GM13977 (cell line): Measurements from ENCODE around the gene MAS1L.
A peak's percentile ranks its signal among the peaks of the same experiment; 100 is the strongest.

Experiments
- DNase-seq: peaks from one replicate; pipeline ENCODE4 v3.0.0; 2012; ENCODE audit warnings: low spot score
- CTCF ChIP-seq: IDR thresholded peaks from 2 replicates; pipeline ENCODE4 v1.5.1; 2012; ENCODE audit warnings: mild to moderate bottlenecking, control low read depth; ENCODE audit not compliant: insufficient read depth; ENCODE audit errors: extremely low read depth, missing control alignments
- in situ Hi-C: fragments of 300-500 bp; cut with MboI; formaldehyde crosslinking; loops from one replicate; pipeline ENCODE4 v1.12.0; 2022; ENCODE audit warnings: low sequenced_read_pairs, low pct_unique_long_range_greater_than_20kb, mixed read lengths, inconsistent platforms; ENCODE audit not compliant: unreplicated experiment

The MAS1L gene

GRCh38 chr6:29487660-29488059 is at the start of gene MAS1L:
Gene MAS1L, minus strand, starts transcription at chr6:29487956. Its CDS starts 54 bp downstream, at chr6:29487902.
- TF ChIP-seq CTCF = no peak

GRCh38 chr6:29532320-29532951 is 44.7 kb upstream of the MAS1L start:
- in situ Hi-C loops = no loop called here
- no peak for DNase-seq
- TF ChIP-seq CTCF = no peak

More at GRCh38 chr6:29487660-29488059, at the start of gene MAS1L:
- in situ Hi-C loops = no loop called here
- DNase-seq = no peak

- in situ Hi-C loops = no loop called here
- peak; percentile 36 for DNase-seq
- TF ChIP-seq CTCF = no peak
Measured at GRCh38 chr6:29531668-29532067, 43.9 kb upstream of the MAS1L start.

GRCh38 chr6:29530671-29531310 is 43.0 kb upstream of the MAS1L start:
- no peak for DNase-seq
- no peak for TF ChIP-seq CTCF
- in situ Hi-C loops = no loop called here

- in situ Hi-C loops = no loop called here
- DNase-seq = no peak
- TF ChIP-seq CTCF = no peak
Measured at GRCh38 chr6:29529956-29530355, 42.2 kb upstream of the MAS1L start.

- no peak for TF ChIP-seq CTCF
- in situ Hi-C loops = no loop called here
- DNase-seq = no peak
Measured at GRCh38 chr6:29528988-29529560, 41.3 kb upstream of the MAS1L start.
